GM19463 (cell line): Measurements from ENCODE around the gene STXBP6.
"Not testable (repeated sequence)": the region's sequence is repeated elsewhere in the genome, so short reads cannot be mapped to it uniquely, and the experiment has no call there.

Experiments
- ATAC-seq: cut with Tn5 transposase; IDR thresholded peaks from one replicate; pipeline ENCODE4 v1.9.1; 2021; ENCODE audit warnings: mild to moderate bottlenecking, moderate library complexity; ENCODE audit not compliant: unreplicated experiment

Gene STXBP6

GRCh38 chr14:24774187-24774915, 275.6 kb downstream of the STXBP6 start:
- no peak for ATAC-seq

- ATAC-seq = not testable (repeated sequence)
These were observed 276.4 kb downstream of the STXBP6 start for GRCh38 chr14:24773564-24773963.

- no peak for ATAC-seq
These were observed 283.5 kb downstream of the STXBP6 start for GRCh38 chr14:24766434-24766833.

GRCh38 chr14:24761141-24761540, 288.8 kb downstream of the STXBP6 start:
- no peak for ATAC-seq
